Sigmoid colon (tissue), 3 donors: ENCODE measurements around the gene CD53.

Source experiments
- CTCF ChIP-seq, 4 experiments: fragments of 450-650 bp in 3 of 4; fragments of 200-600 bp in 1 of 4; IDR thresholded peaks; one replicate each; pipeline ENCODE4 v1.5.1; 2016 to 2019; ENCODE audit warnings: antibody characterized with exemption in 4 of 4, mild to moderate bottlenecking in 3 of 4, moderate library complexity in 2 of 4
- POLR2A ChIP-seq, 2 donors: fragments of 450-650 bp; IDR thresholded peaks; one replicate each; pipeline ENCODE4 v1.6.1; 2016; ENCODE audit warnings: antibody characterized with exemption in 2 of 2, mild to moderate bottlenecking in 2 of 2, moderate library complexity in 2 of 2

- TF ChIP-seq POLR2A (IDR thresholded peaks at IDR 0.05) (no peak), CTCF (IDR thresholded peaks at IDR 0.05) (no peak)
Measured at GRCh38 chr1:110879758-110880606, 7.0 kb downstream of the CD53 start.
